Progenitor cell of endocrine pancreas (in vitro differentiated cells): ENCODE measurements around the gene NDUFA8. TPM values are rescaled to one million over a fixed set of nuclear protein-coding genes. Genes with fewer than 3 reads are reported as not detected.

Source experiments
- microRNA-seq: library from miRNA; unstranded; fragments of <30 nt; microRNA quantifications from one replicate; pipeline ENCODE4 v1.1.0, GENCODE V29; 2020; ENCODE audit warnings: borderline number of aligned reads; ENCODE audit not compliant: unreplicated experiment
- total RNA-seq: library from RNA; stranded (reverse); gene quantifications from 2 replicates; pipeline ENCODE4 v1.2.1, GENCODE V29; 2021

The NDUFA8 gene
- total RNA-seq, 1 donor from 2014 or later = 43.1 TPM

Small RNA genes within 50 kb of the gene (microRNA-seq; reads per million reads assigned to microRNA genes)
- gene MIR4478 = not detected

Other genes starting within 250 kb of the NDUFA8 start
- gene TTLL11, start 66.5 kb downstream of the NDUFA8 start, total RNA-seq = 5.3 and 5.5 TPM in 2 replicates
- 0.57 and 1.9 TPM in 2 replicates for gene MORN5, start 129 bp upstream of the NDUFA8 start, total RNA-seq
- gene LHX6, start 69.2 kb upstream of the NDUFA8 start, total RNA-seq = 1.6 and 3.1 TPM in 2 replicates
- 16.7 and 23.6 TPM in 2 replicates for gene RBM18, start 105.1 kb upstream of the NDUFA8 start, total RNA-seq
- gene MRRF, start 105.1 kb upstream of the NDUFA8 start, total RNA-seq = 34.3 and 40.4 TPM in 2 replicates
- gene PTGS1, start 211.2 kb upstream of the NDUFA8 start, total RNA-seq = 0.07 and 0.22 TPM in 2 replicates